Body of pancreas (tissue), 4 donors: ENCODE data around the gene C19orf47. TPM values are rescaled to one million over a fixed set of nuclear protein-coding genes. Genes with fewer than 3 reads are reported as not detected.

Source experiments
- ATAC-seq: fragments of 150-250 bp; one replicate; pipeline ENCODE4 v1.9.1; 2016
- DNase-seq, 4 donors: peaks; one replicate each; pipeline ENCODE4 v3.0.0-alpha.2; 2019
- H3K27ac ChIP-seq, 4 donors: fragments of 200-600 bp; sonication (generic); 1 replicate in 3 of 4; 2 replicates in 1 of 4; pipeline versions ENCODE4 v1.5.1 to v1.6.1; 2016 to 2019; ENCODE audit warnings: mild to moderate bottlenecking in 1 of 4, mixed read lengths in 1 of 4, moderate library complexity in 1 of 4
- H3K27me3 ChIP-seq, 2 donors: fragments of 200-600 bp; sonication (generic); one replicate each; pipeline ENCODE4 v1.6.0; 2016; ENCODE audit warnings: mild to moderate bottlenecking in 1 of 2
- H3K36me3 ChIP-seq, 2 donors: fragments of 200-600 bp; sonication (generic); replicated peaks in 1 of 2; 2 replicates each; pipeline ENCODE4 v1.5.1; 2016; ENCODE audit warnings: low read depth in 2 of 2; ENCODE audit not compliant: insufficient read depth in 1 of 2
- H3K4me1 ChIP-seq: fragments of 200-600 bp; sonication (generic); one replicate; pipeline ENCODE4 v1.6.0; 2016
- H3K4me3 ChIP-seq, 2 donors: fragments of 200-600 bp; sonication (generic); 1 replicate in 1 of 2; 2 replicates in 1 of 2; pipeline ENCODE4 v1.5.1; 2016 to 2019
- H3K9me3 ChIP-seq, 3 donors: fragments of 200-600 bp; sonication (generic); 1 replicate in 2 of 3; 2 replicates in 1 of 3; pipeline ENCODE4 v1.5.1; 2016
- POLR2A ChIP-seq, 3 donors: fragments of 450-650 bp; IDR thresholded peaks; one replicate each; pipeline ENCODE4 v1.6.1; 2016; ENCODE audit warnings: antibody characterized with exemption in 3 of 3, mild to moderate bottlenecking in 2 of 3
- WGBS, 2 donors: methylation state at CpG; one replicate each; pipeline ENCODE4 v1.1.5; 2017; 5-methylcytosine and 5-hydroxymethylcytosine counted together
- intact Hi-C: fragments of 100-400 bp; cut with DNase I; formaldehyde crosslinking; loops from one replicate; pipeline ENCODE4 v1.15.1; 2023
- total RNA-seq, 2 donors: library from RNA; depleted of rRNA; stranded (reverse); fragments of >200 nt; gene quantifications; one replicate each; pipeline ENCODE4 v1.1.0, GENCODE V29; 2016
- TF ChIP-seq, protein P1 (sequence below), 7 experiments: fragments of 450-650 bp in 4 of 7; fragments of 200-600 bp in 3 of 7; sonication (generic) in 3 of 7; IDR thresholded peaks; one replicate each; pipeline ENCODE4 v1.5.1; 2016 to 2019; ENCODE audit warnings: antibody characterized with exemption in 7 of 7

C19orf47 gene
- total RNA-seq, 2 donors from 2014 or later, result 3.9 to 19.8 TPM

DNA sequence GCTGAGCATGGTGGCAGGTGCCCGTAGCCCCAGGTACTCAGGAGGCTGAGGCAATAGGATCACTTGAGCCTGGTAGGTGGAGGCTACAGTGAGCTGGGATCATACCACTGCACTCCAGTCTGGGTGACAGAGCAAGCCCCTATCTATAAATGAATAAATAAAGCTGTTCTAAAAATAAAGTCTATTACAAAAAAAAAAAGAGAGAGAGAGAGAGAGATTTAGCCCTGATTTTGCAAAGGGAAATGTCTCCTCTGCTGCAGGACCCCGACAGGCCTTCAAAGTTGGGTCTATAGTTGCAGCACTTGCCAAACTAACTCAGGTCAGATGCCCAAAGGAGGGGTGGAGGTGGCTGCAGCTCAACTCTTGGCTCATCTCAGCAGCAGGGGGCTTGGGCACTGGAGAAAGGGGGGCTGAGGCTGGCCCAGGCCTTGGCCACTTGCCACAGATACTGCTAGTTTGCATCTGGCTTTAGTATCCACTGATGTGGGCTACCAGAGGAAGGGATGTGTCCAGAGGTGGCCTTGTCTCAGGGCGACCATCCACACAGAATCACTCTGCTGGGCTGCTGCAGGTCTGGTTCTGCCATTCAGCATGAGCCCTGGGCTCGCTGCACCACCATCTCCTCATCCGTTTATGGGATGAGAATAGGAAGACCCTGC, 32.3 kb downstream of the C19orf47 start:
- WGBS, 2 donors, result 83 to 91% methylated on average over 5 of the region's 5 CpGs
- no peaks in the 10 kb centered on the region for H3K27me3 ChIP-seq
- no peak for TF ChIP-seq POLR2A (IDR thresholded peaks at IDR 0.05)
- TF ChIP-seq, protein P1, sequence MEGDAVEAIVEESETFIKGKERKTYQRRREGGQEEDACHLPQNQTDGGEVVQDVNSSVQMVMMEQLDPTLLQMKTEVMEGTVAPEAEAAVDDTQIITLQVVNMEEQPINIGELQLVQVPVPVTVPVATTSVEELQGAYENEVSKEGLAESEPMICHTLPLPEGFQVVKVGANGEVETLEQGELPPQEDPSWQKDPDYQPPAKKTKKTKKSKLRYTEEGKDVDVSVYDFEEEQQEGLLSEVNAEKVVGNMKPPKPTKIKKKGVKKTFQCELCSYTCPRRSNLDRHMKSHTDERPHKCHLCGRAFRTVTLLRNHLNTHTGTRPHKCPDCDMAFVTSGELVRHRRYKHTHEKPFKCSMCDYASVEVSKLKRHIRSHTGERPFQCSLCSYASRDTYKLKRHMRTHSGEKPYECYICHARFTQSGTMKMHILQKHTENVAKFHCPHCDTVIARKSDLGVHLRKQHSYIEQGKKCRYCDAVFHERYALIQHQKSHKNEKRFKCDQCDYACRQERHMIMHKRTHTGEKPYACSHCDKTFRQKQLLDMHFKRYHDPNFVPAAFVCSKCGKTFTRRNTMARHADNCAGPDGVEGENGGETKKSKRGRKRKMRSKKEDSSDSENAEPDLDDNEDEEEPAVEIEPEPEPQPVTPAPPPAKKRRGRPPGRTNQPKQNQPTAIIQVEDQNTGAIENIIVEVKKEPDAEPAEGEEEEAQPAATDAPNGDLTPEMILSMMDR (IDR thresholded peaks at IDR 0.05), result no peak
- H3K4me1 ChIP-seq, result no peaks in the 10 kb centered on the region
- DNase-seq, result no peak
- no peak overlapping the region for H3K27ac ChIP-seq
- H3K9me3 ChIP-seq, result no peaks in the 10 kb centered on the region
- no peak for ATAC-seq
- intact Hi-C loops, result no loop called here
- no peak overlapping the region for H3K4me3 ChIP-seq
- no peaks in the 10 kb centered on the region for H3K36me3 ChIP-seq

DNA sequence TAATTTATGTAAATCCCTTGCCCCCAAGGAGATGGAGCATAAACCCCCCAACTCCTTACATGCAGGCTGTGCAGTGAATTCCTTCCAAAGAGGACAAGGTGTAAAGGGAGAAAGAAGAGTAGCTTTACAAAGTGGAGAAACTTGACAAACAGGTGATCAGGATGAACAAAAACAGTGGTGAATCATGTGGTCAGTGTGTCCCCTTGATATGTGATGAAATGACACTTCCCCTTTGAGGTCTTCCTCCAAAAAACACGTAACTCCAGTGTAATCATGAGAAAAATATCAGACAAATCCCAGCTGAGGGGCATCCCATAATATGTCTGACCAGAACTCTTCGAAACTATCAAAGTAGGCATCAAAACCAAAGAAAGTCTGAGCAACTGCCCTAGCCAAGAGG, 33.5 kb downstream of the C19orf47 start:
- no peak overlapping the region for H3K4me3 ChIP-seq
- H3K9me3 ChIP-seq, result no peaks in the 10 kb centered on the region
- H3K4me1 ChIP-seq, result no peaks in the 10 kb centered on the region
- WGBS, 2 donors, result 57 to 84% methylated on average over 2 of the region's 2 CpGs
- DNase-seq, result no peak
- no peak overlapping the region for H3K27ac ChIP-seq
- no peaks in the 10 kb centered on the region for H3K36me3 ChIP-seq
- no peak for ATAC-seq
- intact Hi-C loops, result no loop called here
- no peak for TF ChIP-seq POLR2A (IDR thresholded peaks at IDR 0.05)
- TF ChIP-seq, protein P1 (IDR thresholded peaks at IDR 0.05), result no peak
- no peaks in the 10 kb centered on the region for H3K27me3 ChIP-seq

DNA sequence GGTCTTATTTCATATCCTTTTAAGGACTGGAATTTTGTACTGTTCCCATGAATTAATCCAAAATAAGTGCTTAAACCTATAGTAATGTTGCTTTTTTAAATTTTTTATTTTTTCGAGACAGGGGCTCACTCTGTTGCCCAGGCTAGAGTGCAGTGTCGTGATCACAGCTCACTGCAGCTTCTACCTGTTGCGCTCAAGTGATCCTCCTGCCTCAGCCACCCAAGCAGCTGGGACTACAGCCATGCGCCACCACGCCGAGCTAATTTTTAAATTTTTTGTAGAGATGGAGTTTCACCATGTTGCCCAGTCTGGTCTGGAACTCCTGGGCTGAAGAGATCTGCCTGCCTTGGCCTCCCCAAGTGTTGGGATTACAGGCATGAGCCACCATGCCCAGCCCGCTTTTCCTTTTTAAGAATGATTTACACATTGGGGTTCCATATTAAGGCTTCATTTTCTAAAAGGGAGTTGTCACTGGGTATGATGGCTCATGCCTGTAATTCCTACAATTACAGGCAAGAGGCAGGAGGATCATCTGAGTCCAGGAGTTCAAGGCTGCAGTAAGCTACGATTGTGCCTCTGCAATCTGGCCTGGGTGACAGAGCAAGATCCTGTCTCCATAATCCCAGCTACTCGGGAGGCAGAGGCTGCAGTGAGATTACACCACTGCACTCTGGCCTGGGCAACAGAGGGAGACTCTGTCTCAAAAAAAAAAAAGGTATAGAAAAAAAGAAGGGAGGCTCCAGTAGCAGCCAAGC, 34.8 kb downstream of the C19orf47 start:
- Histone ChIP-seq H3K36me3 (no peaks in the 10 kb centered on the region), H3K4me1 (no peaks in the 10 kb centered on the region), H3K27ac (no peak overlapping the region), H3K27me3 (no peaks in the 10 kb centered on the region), H3K4me3 (no peak overlapping the region), H3K9me3 (no peaks in the 10 kb centered on the region)
- TF ChIP-seq, protein P1 (IDR thresholded peaks at IDR 0.05), result no peak
- no peak for TF ChIP-seq POLR2A (IDR thresholded peaks at IDR 0.05)
- ATAC-seq (no peak), DNase-seq (no peak)
- intact Hi-C loops, result no loop called here
- WGBS, 2 donors, result 92 to 94% methylated on average over 9 of the region's 9 CpGs

DNA sequence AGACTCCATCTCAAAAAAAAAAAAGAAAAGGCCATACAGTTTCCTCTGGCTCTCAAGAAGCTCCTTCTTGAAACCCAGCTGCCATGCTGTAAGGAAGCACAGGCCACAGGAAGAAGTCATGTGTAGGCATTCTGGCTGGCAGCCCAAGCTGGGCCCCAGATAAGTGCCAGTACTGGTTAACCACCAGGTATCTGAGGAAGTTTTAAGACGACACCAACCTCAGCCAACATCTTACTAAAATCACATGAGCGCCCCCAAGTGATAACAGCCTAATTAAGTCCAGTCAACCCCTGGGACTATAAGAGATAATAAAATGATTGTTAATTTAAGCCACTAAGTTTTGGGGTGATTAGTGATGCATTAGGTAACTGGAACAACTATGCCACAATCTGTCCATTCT, 35.7 kb downstream of the C19orf47 start:
- H3K27ac ChIP-seq, result no peak overlapping the region
- DNase-seq (no peak), ATAC-seq (no peak)
- H3K4me1 ChIP-seq, result no peaks in the 10 kb centered on the region
- H3K4me3 ChIP-seq, result no peak overlapping the region
- intact Hi-C loops, result no loop called here
- WGBS, 2 donors, result 80 to 95% methylated on average over 2 of the region's 2 CpGs
- no peaks in the 10 kb centered on the region for H3K27me3 ChIP-seq
- H3K36me3 ChIP-seq, result no peaks in the 10 kb centered on the region
- no peaks in the 10 kb centered on the region for H3K9me3 ChIP-seq
- TF ChIP-seq POLR2A (IDR thresholded peaks at IDR 0.05), result no peak
- TF ChIP-seq, protein P1 (IDR thresholded peaks at IDR 0.05), result no peak
